IMR-90 (cell line): Measurements from ENCODE around the gene DHH. TPM values are rescaled to one million over a fixed set of nuclear protein-coding genes. Genes with fewer than 3 reads are reported as not detected.

Experiments used
- ATAC-seq: fragments of 200-7000 bp; cut with Tn5 transposase; 2 replicates; pipeline ENCODE4 v1.9.1; 2020; ENCODE audit warnings: low read depth, mild to moderate bottlenecking, moderate library complexity
- BruUV-seq: library from RNA; stranded (reverse); fragments of 400-500 nt; replicated peaks from 2 replicates; lab custom pipeline; 2021; lab: Mats Ljungman, UMichigan
- CTCF ChIA-PET: fragments of 300-600 bp; formaldehyde crosslinking; extraction: SDS; loops from one replicate; lab custom pipeline; 2021; ENCODE audit warnings: antibody characterized with exemption; lab: Yijun Ruan, JAX
- POLR2A ChIA-PET: fragments of 300-600 bp; sonication (Branson Sonifier 250); formaldehyde crosslinking; loops from one replicate; lab custom pipeline; 2022; ENCODE audit warnings: antibody characterized with exemption; ENCODE audit not compliant: unreplicated experiment; lab: Charles Lee
- DNase-seq: peaks from one replicate; pipeline ENCODE4 v3.0.0; 2013
- H2AFZ ChIP-seq: replicated peaks from 2 replicates; pipeline ENCODE3; 2013; ENCODE audit warnings: low read length, mild to moderate bottlenecking; ENCODE audit not compliant: poor library complexity
- H2AK5ac ChIP-seq: 2 replicates; pipeline ENCODE4 v1.6.1; 2013; ENCODE audit warnings: low read depth, low read length, inconsistent platforms
- H2AK9ac ChIP-seq: replicated peaks from 2 replicates; pipeline ENCODE3; 2013; ENCODE audit warnings: mild to moderate bottlenecking, low read depth, low read length, moderate library complexity; ENCODE audit not compliant: poor library complexity
- H2BK120ac ChIP-seq: 2 replicates; pipeline ENCODE4 v1.6.1; 2013; ENCODE audit warnings: low read depth, low read length, inconsistent platforms
- H2BK15ac ChIP-seq: 3 replicates; pipeline ENCODE4 v1.6.1; 2013; ENCODE audit warnings: low read depth, low read length, inconsistent platforms
- H2BK20ac ChIP-seq: 2 replicates; pipeline ENCODE4 v1.6.1; 2013; ENCODE audit warnings: low read depth, mild to moderate bottlenecking, inconsistent platforms, low read length, moderate library complexity
- H2BK5ac ChIP-seq: 2 replicates; pipeline ENCODE4 v1.6.1; 2013; ENCODE audit warnings: mild to moderate bottlenecking, low read depth, low read length, inconsistent platforms; ENCODE audit not compliant: poor library complexity, severe bottlenecking
- H3K14ac ChIP-seq: replicated peaks from 2 replicates; pipeline ENCODE4 v1.6.1; 2013; ENCODE audit warnings: low read depth, low read length, inconsistent platforms
- H3K18ac ChIP-seq: 2 replicates; pipeline ENCODE4 v1.6.1; 2013; ENCODE audit warnings: low read depth, low read length, control low read depth
- H3K23ac ChIP-seq: 2 replicates; pipeline ENCODE4 v1.6.1; 2013; ENCODE audit warnings: low read depth, low read length, inconsistent platforms
- H3K27ac ChIP-seq: 2 replicates; pipeline ENCODE4 v1.5.1; 2013; ENCODE audit warnings: mild to moderate bottlenecking, control low read depth, low read length; ENCODE audit not compliant: insufficient read depth
- H3K27me3 ChIP-seq: 2 replicates; pipeline ENCODE4 v1.6.1; 2013; ENCODE audit warnings: low read length; ENCODE audit not compliant: control insufficient read depth, insufficient read depth
- H3K36me3 ChIP-seq: 2 replicates; pipeline ENCODE4 v1.6.1; 2013; ENCODE audit warnings: low read length, mixed read lengths; ENCODE audit not compliant: control insufficient read depth, insufficient read depth
- H3K4ac ChIP-seq: 2 replicates; pipeline ENCODE4 v1.6.1; 2013; ENCODE audit warnings: low read depth, low read length, inconsistent platforms
- H3K4me1 ChIP-seq: 2 replicates; pipeline ENCODE4 v1.6.1; 2013; ENCODE audit warnings: low read length, mixed read lengths; ENCODE audit not compliant: control insufficient read depth, insufficient read depth
- H3K4me2 ChIP-seq: 2 replicates; pipeline ENCODE4 v1.6.1; 2013; ENCODE audit warnings: low read depth, mild to moderate bottlenecking, control low read depth, low read length, moderate library complexity
- H3K4me3 ChIP-seq: 2 replicates; pipeline ENCODE4 v1.5.1; 2013; ENCODE audit warnings: low read depth, mild to moderate bottlenecking, control low read depth, low read length, moderate library complexity; ENCODE audit not compliant: insufficient read depth
- H3K56ac ChIP-seq: 2 replicates; pipeline ENCODE4 v1.6.1; 2013; ENCODE audit warnings: low read length, inconsistent platforms; ENCODE audit not compliant: insufficient read depth; ENCODE audit errors: extremely low read depth
- H3K79me1 ChIP-seq, 2 experiments: 2 replicates each; pipeline ENCODE4 v1.6.1; 2013; ENCODE audit warnings: low read length in 2 of 2, inconsistent platforms in 1 of 2, low read depth in 1 of 2
- H3K9ac ChIP-seq: 2 replicates; pipeline ENCODE4 v1.6.1; 2013; ENCODE audit warnings: low read depth, low read length, control low read depth
- H3K9me1 ChIP-seq: 2 replicates; pipeline ENCODE4 v1.6.1; 2013; ENCODE audit warnings: low read length, inconsistent platforms; ENCODE audit not compliant: insufficient read depth
- H3K9me3 ChIP-seq: 2 replicates; pipeline ENCODE4 v1.6.1; 2013; ENCODE audit warnings: low read length; ENCODE audit not compliant: control insufficient read depth, insufficient read depth
- H4K20me1 ChIP-seq: 2 replicates; pipeline ENCODE4 v1.6.1; 2013; ENCODE audit warnings: low read length, inconsistent platforms; ENCODE audit not compliant: insufficient read depth
- H4K5ac ChIP-seq: 2 replicates; pipeline ENCODE4 v1.6.1; 2013; ENCODE audit warnings: mild to moderate bottlenecking, low read depth, low read length, control low read depth
- H4K8ac ChIP-seq, 2 experiments: 2 replicates each; pipeline ENCODE4 v1.6.1; 2013; ENCODE audit warnings: low read depth in 2 of 2, low read length in 2 of 2, control low read depth in 1 of 2, inconsistent platforms in 1 of 2
- H4K91ac ChIP-seq: 2 replicates; pipeline ENCODE4 v1.6.1; 2013; ENCODE audit warnings: low read depth, low read length, inconsistent platforms; ENCODE audit not compliant: insufficient read depth
- CEBPB ChIP-seq: IDR thresholded peaks from 2 replicates; pipeline ENCODE4 v1.6.1; 2012; ENCODE audit warnings: low read depth, low read length, improper control_type of control experiment
- NFE2L2 ChIP-seq: fragments of 150-350 bp; IDR thresholded peaks from 2 replicates; pipeline ENCODE4 v1.6.1; 2016; ENCODE audit warnings: low read depth, mild to moderate bottlenecking, low read length
- POLR2A ChIP-seq: IDR thresholded peaks from 2 replicates; pipeline ENCODE4 v1.6.1; 2012; ENCODE audit warnings: mild to moderate bottlenecking, low read depth, low read length
- WGBS, 2 experiments: methylation state at CpG; one replicate each; pipeline versions ENCODE4 v1.1.5 to v1.1.7; 2013; ENCODE audit warnings: missing lambda C conversion rate in 2 of 2; ENCODE audit not compliant: insufficient read length in 1 of 2; ENCODE audit errors: extremely low coverage in 2 of 2; 5-methylcytosine and 5-hydroxymethylcytosine counted together
- dilution Hi-C: fragments of 300-500 bp; cut with HindIII; formaldehyde crosslinking; loops from one replicate; pipeline ENCODE4 v1.14.3; 2018; ENCODE audit warnings: low sequenced_read_pairs; ENCODE audit not compliant: unreplicated experiment
- in situ Hi-C: fragments of 300-500 bp; cut with MboI; formaldehyde crosslinking; loops from 3 replicates; pipeline ENCODE4 v1.14.3; 2019; ENCODE audit warnings: low sequenced_read_pairs, inconsistent platforms, mixed read lengths
- intact Hi-C: fragments of 100-400 bp; cut with micrococcal nuclease; formaldehyde crosslinking; loops from 2 replicates; pipeline ENCODE4 v1.10.0; 2022
- polyA plus RNA-seq, 3 experiments: library from polyadenylated mRNA; depleted of rRNA; stranded (reverse); fragments of >200 nt; gene quantifications; 2 replicates each; pipeline ENCODE4 v1.2.3, GENCODE V29; 2012; ENCODE audit warnings: low replicate concordance in 1 of 3
- total RNA-seq: library from RNA; depleted of rRNA; stranded (reverse); fragments of >200 nt; gene quantifications from 2 replicates; pipeline ENCODE4 v1.2.3, GENCODE V29; 2012

Gene DHH
- total and polyA plus RNA-seq, 2 of the 4 experiments (the other 2 are of a cell fraction), result under 0.01 to 0.07 TPM

GRCh38 chr12:49126852-49127763 lies 32.5 kb upstream of the DHH start:
- Histone ChIP-seq H3K9me3 (no peaks in the 10 kb centered on the region), H2BK5ac (no peak overlapping the region), H4K20me1 (peaks cover 43% of the 10 kb centered on the region), H2BK20ac (no peak overlapping the region), H3K4me1 (peaks cover 4% of the 10 kb centered on the region), H3K23ac (no peak overlapping the region), H3K14ac (no peak overlapping the region), H3K18ac (no peak overlapping the region), H2AFZ (no peak overlapping the region), H3K9me1 (no peaks in the 10 kb centered on the region), H3K4me3 (no peak overlapping the region), H4K8ac (no peak overlapping the region), H3K4ac (no peak overlapping the region), H4K5ac (no peak overlapping the region), H3K9ac (no peak overlapping the region), H2AK9ac (no peak overlapping the region), H3K56ac (no peak overlapping the region), H3K79me1 (peaks cover 6 to 41% of the 10 kb centered on the region in 2 experiments), H2BK15ac (no peak overlapping the region), H3K36me3 (peaks cover 25% of the 10 kb centered on the region), H4K91ac (no peak overlapping the region), H3K27ac (no peak overlapping the region), H2BK120ac (no peak overlapping the region), H3K4me2 (no peak overlapping the region), H2AK5ac (no peak overlapping the region), H3K27me3 (no peaks in the 10 kb centered on the region)
- ChIA-PET POLR2A (interaction anchor here (0.6 to 0.8 kb wide), 2 partner anchors 117 to 135 kb away, joined by 3 read pairs; no protein-coding TSS in a partner anchor), CTCF (interaction anchor here (1.2 kb wide), 1 partner anchor 39 kb away, joined by 3 read pairs; no protein-coding TSS in a partner anchor)
- BruUV-seq, result no TSS peak
- DNase-seq, result no peak
- in situ Hi-C loops, result no loop called here
- peak; percentile 38; the same call in 1 of the 2 replicates for TF ChIP-seq POLR2A
- TF ChIP-seq CEBPB, result no peak
- no peak for TF ChIP-seq NFE2L2
- dilution Hi-C loops, result no loop called here
- intact Hi-C loops, result no loop called here
- 88% methylated on average over 1 of the region's 4 CpGs; no CpG with 5 or more reads in 1 of the 2 experiments for WGBS, 2 experiments
- no peak for ATAC-seq
